ENCODE measurements around the gene SATL1.
"Not testable (repeated sequence)": the region's sequence is repeated elsewhere in the genome, so short reads cannot be mapped to it uniquely, and the experiment has no call there.

The SATL1 gene, protein sequence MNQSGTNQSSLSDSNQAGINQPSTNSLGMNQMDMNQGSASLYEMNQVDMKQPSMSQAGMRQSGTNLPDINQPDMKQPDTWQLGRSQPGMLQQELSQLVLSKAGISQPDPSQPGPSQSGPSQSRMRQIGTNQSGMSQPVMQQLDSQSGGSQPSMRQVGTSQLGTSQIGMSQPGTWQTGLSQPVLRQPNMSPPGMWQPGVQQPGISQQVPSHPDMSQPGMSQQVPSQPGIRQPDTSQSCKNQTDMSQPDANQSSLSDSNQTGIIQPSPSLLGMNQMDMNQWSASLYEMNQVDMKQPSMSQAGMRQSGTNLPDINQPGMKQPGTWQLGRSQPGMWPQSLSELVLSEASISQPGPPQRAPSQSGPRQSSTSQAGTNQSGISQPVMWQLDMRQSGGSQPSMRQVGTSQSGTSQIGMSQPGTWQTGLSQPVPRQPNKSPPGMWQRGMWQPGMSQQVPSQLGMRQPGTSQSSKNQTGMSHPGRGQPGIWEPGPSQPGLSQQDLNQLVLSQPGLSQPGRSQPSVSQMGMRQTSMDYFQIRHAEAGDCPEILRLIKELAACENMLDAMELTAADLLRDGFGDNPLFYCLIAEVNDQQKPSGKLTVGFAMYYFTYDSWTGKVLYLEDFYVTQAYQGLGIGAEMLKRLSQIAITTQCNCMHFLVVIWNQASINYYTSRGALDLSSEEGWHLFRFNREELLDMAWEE

DNA sequence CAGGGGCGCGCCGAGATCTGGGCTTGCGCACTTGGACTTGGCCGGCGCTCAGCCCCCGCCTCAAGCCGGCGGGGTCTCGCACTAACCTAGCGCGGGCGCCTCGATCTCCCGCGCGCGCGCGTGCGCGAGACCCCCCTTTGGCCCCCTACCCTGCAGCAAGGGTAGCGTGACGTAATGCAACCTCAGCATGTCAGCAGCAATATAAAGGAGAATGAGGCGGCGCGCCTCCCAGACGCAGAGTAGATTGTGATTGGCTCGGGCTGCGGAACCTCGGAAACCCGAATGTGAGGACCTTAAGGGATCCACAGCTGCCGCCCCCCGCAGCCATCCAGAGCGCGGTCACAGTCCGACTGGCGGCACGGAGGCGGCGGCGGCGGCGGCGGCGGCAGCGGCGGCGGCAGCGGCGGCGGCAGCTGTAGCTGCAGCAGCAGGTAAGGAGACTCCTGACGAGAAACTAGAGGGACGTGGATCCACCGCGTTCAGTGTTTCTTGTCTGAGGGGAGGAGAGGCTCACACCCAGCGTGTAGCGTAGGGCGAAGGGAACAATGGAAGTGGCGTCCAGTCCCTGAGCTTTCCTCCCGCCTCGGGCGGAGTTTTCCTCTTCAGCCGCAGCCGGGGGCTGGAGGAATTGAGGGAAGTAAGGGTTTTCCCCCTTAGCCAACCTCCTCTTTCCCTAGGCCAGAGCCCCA lies at the start of gene SATL1, which contains the start of gene ZNF711:
TSS of gene SATL1 (minus strand) at position 19 of the 689 bp plus-strand sequence. CDS start 134,811 bp downstream, outside the sequence.
TSS of gene ZNF711 (plus strand) at position 231 of the 689 bp plus-strand sequence. CDS start 3,582 bp downstream, outside the sequence.
- no peak for DNase-seq (ENCODE audit: low read depth)

DNA sequence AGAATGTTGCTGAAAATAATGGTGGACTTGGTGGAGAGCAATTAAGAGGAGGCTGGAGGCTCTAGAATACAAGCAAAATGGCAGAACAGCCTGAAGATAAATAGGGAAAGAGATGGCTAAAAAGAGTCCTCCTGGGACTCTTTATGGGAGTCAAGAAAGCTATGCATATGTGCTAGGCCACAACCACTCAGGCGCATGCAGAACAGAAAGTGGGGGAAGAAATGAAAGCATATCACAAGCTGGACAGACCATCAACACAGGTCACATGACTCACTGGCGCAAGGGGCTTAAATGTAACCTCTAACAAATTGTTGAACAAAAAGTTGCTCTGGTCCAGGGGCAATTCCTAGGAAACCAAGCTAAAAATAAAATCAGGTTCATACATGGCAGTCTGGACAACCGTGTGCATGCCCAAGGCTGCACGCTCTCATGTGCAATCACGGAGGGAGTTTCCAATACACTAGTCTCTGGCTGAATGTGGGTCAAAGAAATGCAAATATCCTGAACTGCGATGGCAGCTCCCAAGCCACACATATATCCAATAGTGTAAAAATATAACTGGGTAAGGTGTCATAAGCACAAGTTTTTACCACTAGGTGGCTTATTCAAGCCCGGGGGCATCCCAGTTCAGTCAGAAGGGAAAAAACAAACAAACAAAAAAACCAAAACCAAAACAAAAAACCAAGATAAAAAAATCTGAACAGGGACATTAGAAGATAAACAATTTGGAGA lies 45.6 kb upstream of the SATL1 start:
- DNase-seq (ENCODE audit: low read depth): no peak

DNA sequence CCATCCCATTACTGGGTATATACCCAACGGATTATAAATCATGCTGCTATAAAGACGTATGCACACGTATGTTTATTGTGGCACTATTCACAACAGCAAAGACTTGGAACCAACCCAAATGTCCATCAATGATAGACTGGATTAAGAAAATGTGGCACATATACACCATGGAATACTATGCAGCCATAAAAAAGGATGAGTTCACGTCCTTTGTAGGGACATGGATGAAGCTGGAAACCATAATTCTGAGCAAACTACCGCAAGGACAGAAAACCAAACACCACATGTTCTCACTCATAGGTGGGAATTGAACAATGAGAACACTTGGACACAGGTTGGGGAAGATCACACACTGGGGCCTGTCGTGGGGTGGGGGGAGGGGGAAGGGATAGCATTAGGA lies 41.7 kb upstream of the SATL1 start:
- DNase-seq (ENCODE audit: low read depth): not testable (repeated sequence)

DNA sequence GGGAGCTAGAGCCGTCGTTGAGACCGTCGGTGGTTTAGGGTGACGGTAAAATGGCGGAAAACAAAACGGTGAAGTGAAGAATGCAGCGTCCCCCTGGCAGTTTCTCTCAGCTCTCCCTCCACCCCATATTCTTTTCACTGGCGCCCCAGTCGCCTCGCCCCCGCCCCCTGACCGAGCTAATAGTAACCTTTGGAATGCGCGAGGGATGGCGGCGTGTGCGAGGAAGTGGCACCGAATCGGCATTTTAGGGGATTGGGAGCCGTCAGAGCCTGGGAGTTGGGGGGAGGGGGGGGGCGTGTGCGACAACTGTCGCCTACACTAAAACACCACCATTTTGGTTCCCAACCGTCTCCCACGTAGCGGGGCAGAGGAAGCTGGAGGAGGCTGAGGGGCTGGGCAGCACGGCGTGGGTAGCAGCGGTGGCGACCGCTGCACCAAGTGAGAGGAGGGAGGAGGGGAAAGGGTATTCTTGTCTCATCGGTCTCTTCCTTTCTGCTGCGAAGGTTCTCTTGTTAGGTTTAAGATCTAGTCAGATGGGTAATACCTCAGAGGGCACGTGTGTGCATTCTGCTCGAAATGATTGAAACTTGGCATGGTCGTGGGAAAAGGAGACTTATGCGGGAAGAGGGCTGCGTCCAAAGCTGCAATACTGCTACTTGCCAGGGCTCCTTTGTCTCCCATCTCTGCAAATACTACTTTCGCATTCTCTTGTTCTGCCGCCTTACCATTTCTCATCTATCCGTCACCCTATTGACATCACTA lies 1.1 kb upstream of the SATL1 start:
- no peak for DNase-seq (ENCODE audit: low read depth)

DNA sequence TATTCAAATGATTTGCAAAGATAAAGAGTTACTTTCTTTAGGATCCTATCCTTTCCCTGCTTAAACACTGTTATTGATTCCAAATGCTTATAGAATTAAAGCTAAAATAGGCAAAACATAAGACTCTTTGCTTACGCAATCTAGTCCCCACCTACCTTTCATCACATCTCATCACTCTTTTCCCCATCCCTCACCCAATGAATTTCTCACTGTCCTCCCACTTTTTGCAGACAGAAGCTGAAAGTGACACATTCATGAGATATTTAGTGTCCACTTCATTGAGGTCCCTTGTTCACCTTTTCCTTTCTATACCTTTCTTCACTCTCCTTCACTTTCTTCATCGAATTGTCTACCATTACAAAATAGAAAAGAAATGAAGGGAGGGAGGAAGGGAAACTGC lies 424 bp downstream of the SATL1 start:
- DNase-seq (ENCODE audit: low read depth): no peak

DNA sequence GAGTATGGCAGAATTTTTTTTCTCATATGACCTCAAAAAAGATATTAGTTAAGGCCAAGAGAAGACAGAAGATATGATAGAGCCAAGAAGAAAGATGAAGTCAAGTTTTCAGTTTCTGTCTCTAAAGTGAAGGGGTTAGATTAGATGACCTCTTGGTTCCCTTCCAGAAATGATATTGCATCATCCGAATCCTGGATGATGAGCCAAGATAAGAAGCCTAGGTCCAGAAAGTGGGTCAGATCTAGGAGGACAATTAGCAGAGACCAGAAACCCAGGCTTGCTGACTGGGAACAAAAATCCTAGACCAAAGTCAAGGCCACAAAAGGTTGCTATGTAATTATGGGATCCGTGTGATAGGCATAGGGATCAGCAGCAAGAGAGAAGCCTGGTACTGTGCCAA lies 20.2 kb downstream of the SATL1 start:
- DNase-seq (ENCODE audit: low read depth): no peak

DNA sequence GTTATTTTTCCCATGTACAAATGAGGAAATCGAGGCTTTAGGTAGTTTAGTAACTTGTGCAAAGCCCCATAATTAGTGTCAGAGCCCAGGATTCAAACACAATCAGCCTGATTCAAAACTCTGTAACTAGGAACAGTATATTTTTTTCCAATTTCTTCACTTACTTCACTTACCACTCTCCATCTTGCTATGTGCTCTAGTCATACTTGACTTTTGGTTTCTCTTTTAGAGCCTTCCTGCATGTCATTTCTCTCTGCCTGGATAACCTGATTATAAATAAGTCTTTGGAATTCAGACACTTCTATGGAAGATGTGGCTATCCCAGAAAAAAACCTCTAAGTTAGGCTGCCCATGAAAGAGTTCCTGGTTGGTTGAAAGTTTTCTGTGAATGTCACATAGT lies 22.2 kb downstream of the SATL1 start:
- no peak for DNase-seq (ENCODE audit: low read depth)

DNA sequence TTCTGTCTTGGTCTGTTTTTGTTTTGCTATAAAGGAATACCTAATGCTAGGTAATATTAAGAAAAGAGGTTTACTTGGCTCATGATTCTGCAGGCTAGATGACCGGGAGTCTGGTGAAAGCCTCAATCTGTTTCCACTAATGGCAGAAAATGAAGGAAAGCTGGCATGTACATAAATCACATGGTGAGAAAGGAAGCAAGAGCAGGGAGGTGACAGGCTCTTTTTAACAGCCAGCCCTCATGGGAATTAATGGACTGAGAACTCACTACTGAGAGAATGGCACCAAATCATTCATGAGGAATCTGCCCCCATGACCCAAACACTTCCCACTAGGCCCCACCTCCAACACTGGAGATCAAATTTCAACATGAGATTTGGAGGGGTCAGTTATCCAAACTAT lies 27.6 kb downstream of the SATL1 start:
- DNase-seq (ENCODE audit: low read depth): no peak

DNA sequence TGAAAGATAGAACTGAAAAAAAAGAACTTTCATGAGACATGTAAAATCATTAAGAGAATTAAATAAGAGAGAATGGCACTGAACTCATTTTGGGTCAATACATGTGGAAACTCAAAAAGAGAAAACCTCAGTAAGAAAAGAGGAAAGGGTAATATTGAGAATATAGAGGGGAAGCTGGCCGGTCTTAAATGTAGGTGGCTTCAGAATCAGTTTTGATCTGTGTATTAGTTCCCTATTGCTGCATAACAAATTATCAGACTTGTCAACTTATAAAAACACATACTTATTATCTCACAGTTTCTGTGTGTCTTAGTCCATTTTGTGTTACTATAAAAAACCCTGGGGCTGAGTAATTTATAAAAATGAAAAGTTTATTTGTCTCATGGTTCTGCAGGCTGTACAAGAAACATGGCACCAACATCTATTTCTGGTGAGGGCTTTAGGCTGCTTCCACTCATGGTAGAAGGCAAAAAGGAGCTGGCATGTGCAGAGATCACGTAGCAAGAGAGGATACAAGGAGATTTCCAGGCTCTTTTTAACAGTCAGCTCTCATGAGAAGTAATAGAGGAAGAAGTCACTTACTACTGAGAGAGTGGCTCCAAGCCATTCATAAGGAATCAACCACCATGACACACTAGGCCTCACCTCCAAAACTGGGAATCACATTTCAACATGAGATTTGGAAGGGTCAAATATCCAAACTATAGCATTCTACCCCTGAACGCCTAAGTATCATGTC lies 29.6 kb downstream of the SATL1 start:
- DNase-seq (ENCODE audit: low read depth): no peak

DNA sequence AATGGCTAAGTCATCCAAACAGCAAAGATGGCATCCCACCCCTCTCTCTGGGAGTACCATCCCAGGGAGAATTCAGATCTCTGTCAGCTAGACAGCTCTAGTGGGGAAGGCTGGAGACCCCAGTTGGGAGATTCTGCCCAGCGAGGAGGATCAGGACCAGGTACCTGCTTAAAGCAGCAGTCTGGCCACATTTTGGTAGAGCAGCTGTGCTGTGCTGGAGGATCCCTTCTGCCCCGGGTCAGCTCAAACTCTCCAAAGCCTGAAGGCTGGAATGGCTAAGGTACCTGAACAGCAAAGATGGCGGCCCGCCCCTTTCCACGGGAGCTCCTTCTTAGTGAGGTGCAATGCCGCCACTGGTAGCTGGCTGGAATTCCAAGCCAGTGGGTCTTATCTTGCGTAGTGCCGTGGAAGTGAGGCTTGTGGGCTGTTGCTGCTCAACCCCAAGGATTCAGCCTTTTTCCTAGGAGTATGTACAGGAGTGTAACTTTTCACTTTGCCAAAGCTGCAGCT lies 40.1 kb downstream of the SATL1 start:
- DNase-seq (ENCODE audit: low read depth): no peak

DNA sequence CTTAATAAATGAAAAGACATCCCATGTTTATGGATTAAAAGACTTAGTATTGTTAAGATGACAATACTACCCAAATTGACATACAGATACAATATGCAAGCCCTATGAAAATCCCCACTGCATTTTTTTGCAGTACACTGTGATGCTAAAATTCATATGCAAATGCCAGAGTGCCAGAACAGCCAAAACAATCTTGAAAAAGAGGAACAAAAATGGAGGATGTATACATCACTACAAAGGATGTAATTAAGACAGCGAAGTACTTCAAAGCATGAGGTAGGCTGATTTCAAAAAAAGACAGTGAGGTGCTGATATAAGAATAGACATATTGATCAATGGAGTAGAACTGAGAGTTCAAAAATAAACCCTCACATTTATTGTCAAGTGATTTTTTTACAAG lies 47.3 kb downstream of the SATL1 start:
- DNase-seq (ENCODE audit: low read depth): no peak

DNA sequence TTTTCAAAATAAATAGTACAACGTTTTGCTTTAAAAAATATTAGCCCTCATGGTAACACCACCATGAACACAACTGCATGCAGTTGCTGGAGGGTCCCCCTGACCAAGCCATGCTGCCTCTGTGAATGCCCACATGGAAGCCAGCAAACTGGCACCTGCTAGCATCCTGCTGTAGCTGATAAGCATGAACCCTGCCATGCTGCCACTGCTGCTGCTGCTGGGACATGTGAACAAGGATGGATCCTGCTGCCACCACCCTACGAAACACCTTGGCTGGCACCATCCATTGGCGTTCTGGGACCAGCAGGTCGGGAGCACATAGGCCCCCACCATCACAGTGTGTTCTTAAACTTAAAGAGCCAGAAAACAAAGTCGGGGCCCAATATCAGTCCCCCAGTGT lies 83.9 kb downstream of the SATL1 start:
- DNase-seq (ENCODE audit: low read depth): no peak

DNA sequence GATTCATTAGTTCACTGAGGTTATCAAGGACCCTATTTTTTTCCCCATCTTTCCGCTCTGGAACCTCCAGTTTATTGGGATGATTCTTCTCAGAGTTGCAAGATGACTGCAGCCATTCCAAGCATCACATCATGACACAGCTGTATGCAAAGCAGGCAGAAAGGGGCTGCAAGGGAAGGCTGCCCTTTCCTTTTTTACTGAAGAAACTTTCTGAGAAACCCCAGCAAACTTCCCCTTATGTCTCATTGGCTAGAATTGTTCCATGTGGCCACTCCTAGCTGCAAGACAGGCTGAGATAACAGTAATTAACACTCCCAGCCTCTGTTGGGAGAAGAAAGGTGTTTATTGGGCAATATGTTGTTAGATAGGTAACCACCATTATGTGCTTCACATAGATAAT lies 102.6 kb downstream of the SATL1 start:
- DNase-seq (ENCODE audit: low read depth): no peak

DNA sequence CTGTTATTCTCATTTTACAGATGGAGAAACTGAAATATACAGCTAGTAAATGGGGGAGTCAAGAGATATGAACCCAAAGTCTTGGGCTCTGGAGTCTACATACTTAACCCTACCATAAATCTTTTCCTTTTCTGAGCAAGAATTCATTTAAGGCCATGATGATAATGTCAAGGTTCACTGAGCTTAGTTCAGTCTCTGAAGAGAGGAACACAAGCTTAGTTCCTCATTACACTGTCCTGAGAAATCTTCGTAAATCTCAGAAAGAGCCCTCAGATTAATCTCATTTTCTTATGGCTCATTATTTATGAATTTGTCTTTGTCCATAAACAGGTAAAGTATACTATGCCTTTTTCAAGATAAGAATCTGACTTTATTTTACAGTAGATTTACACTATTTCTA lies 104.2 kb downstream of the SATL1 start:
- DNase-seq (ENCODE audit: low read depth): no peak

DNA sequence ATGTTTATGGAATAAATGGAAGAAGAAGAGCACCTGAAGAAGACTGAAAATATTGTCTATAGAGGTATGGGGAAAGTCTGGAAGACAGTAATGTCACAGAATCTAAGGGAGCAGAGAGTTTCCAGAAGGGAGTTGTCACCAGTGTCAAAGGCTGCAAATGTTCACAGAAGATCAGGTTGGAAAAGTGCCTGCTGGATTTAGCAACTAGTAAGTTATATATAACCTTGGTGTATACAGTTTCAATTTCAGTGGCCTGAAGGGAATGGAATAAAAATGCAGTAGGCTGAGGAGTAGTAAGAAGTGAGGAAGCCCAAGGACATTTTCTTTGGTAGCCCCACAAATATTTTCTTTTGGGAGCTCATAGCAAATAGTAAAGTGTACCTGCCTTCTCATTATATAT lies 107.2 kb downstream of the SATL1 start:
- no peak for DNase-seq (ENCODE audit: low read depth)

DNA sequence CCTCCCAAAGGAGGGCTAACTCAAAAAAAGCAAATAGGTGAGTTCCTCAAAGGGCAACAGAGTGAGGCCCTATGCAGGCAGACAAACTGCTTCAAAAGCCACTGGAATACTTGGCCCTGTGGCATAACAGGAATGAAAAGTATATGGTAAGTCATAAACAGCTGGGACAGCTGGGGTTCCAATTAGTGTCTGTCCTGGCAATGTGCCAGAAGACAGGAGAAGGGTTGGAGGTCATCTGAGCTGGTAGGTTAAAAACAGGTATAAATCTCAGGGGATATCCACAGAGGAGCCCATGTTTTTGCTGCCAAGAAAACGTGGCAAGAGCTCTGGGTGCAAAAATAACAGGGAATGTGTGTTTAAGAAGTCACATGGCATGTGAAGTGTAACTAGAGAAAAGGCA lies 128.3 kb downstream of the SATL1 start:
- no peak for DNase-seq (ENCODE audit: low read depth)

DNA sequence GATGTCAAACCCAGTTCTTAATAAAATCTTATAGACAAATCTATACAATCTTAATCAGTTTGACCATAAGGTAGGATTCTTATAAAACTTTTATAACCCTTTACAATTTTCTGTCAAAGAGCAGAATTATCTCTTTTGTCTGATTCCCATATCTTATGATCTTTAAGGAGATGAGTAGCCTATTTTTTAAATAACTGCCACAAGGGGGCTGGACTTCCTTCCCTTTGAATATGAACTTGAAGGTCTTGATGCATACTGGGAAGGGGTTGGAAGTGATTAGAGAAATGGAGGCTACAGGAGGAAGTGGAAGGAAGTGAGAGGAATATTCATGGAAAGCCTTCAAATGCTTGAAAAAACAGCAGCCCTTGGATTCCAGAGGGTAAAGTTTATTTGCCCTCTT lies 128.8 kb downstream of the SATL1 start:
- no peak for DNase-seq (ENCODE audit: low read depth)

DNA sequence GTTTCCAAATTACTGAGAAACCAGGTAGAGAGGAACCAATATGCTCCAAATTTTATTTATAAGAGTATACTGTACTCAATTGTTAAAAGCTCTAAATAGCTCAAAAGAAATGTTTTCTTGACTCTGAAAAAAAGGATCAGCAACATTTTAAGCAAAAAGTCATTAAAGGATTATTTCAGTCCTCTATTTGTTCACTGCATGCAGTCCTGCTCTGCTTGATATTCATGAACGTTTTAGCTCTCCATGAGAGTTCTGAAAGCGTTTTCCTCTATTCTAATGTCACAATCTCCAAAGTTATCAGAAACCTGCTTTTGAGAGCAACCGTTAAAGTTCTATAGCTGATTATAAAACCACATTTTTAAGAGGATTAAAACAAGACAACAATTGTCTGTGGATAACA lies 129.4 kb downstream of the SATL1 start:
- DNase-seq (ENCODE audit: low read depth): no peak

DNA sequence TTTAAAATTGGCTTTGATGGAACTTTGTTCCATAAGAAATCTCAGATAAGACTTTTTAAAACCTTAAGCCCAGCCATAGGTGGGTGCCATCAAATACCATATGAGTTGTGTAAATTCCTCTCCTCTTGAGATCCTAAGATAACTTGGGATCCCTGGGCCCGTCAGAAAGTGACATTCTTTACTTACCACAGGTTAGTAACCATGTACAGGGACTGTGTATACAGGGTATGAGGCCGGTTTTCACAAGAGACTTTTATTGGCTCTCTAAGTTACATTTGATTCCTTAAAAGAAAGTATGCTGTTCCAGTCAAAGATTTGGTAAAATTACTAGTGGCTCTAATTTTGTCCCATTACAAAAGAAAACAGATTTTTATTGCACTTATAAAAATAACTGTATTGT lies 129.8 kb downstream of the SATL1 start:
- no peak for DNase-seq (ENCODE audit: low read depth)

DNA sequence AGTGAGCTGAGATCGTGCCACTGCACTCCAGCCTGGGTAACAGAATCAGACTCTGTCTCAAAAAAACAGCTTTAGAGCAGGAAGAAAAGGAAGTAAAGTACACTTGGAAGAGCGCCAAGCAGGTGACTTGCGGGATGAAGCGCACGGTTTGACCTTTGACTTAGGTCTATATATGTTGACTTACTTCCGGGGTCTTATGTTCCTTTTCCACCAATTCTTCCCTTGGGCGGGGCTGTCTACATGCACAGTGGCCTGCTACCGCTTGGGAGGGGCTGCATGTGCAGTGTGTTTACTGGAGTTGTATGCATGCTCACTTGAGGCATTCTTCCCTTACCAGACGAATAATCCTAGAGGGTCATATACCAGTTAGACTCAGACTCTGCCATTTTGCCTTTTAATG lies 131.3 kb downstream of the SATL1 start:
- no peak for DNase-seq (ENCODE audit: low read depth)

DNA sequence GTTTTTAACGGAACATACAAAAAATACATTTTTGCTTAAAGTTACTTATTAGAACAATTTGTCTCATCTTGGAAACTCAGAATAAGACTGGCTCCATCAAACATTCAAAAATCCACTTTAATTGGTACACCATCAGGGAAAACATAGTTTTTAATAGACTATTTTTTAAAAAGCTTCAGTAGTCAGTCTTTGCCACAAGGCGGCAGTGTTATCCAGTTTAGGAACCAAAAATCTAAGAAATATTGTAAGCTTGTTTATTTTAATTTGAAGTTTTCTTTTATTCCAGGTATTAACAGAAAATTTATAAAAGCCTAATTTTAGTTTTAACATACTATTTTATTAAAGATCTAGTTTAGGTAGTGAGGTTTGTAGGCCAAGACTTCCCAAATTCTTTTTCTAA lies 132.2 kb downstream of the SATL1 start:
- no peak for DNase-seq (ENCODE audit: low read depth)
